Measurements from ENCODE around the gene GPRC6A. TPM values are rescaled to one million over a fixed set of nuclear protein-coding genes. Genes with fewer than 3 reads are reported as not detected.

GPRC6A gene
- not detected in 5 replicates for total RNA-seq (2022; extraction: Qiagen RNA extraction; ENCODE audit: low read depth)

GRCh38 chr6:116828983-116829382, at the start of gene GPRC6A:
TSS of gene GPRC6A (minus strand) at chr6:116829083. CDS start at chr6:116829013, 70 bp downstream.

GRCh38 chr6:116876635-116877611, 48.0 kb upstream of the GPRC6A start, which contains the start of gene RFX6:
TSS of gene RFX6 (plus strand) at chr6:116877242. CDS start at chr6:116877276, 34 bp downstream.

DNA sequence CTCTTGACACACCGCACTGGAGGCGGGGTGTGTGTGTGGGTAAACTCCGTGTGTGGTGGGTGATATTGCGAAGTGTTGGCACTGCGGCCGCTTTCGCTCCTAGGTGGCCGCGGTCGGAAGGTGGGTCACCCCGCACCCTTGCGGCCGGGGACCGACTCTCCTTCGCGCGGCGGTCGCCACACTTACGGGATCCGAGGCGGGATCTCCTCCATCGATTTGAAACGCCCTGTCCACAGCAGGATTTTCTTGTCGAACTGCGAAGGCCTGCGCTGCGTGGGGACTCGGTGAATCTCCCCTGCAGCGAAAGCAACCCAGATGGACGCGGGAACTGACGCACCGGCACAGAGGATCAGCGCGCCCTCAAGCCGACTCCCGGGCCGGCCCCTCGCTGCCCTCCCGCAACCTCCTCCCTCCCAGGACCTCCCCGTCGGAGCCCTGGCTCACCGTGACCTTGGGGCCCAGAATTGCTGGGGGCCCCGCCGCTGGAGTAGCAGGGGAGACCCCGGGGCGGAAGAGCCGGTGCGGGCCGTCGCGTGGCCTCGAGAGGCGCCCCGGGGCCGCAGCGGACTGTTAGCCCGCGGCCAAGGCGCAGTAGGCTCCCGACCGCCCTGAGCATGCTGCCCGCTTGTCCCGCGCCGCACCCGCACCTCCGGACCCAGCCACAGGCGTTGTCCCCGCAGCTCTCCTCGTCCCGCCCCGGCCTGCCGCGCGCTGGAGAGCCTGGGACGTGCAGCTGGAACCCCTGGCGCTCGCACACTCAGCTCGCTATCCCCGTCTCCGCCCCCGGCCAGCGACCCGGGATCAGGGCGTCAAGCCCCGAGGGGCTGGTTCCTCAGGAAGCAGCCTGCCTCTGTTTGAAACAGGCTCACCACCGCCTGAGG, 63.7 kb downstream of the GPRC6A start, which contains the start of gene FAM162B:
FAM162B (minus strand) TSS at position 759 of the 881 bp plus-strand sequence; CDS start at position 616, 143 bp downstream.

Other genes with a start within 250 kb of the GPRC6A start
- gene RSPH4A, start 212.6 kb downstream of the GPRC6A start, total RNA-seq (2022; extraction: Qiagen RNA extraction; ENCODE audit: low read depth) = 0.15 to 0.39 TPM (median 0.18 TPM) in 5 replicates
- 4.2 to 7.9 TPM (median 7.0 TPM) in 5 replicates for gene ZUP1, start 160.3 kb downstream of the GPRC6A start, total RNA-seq (2022; extraction: Qiagen RNA extraction; ENCODE audit: low read depth)
- 0.42 to 1.9 TPM (median 1.5 TPM) in 5 replicates for gene KPNA5, start 147.9 kb downstream of the GPRC6A start, total RNA-seq (2022; extraction: Qiagen RNA extraction; ENCODE audit: low read depth)
- gene FAM162B, start 63.4 kb downstream of the GPRC6A start, total RNA-seq (2022; extraction: Qiagen RNA extraction; ENCODE audit: low read depth) = 0.15 to 0.22 TPM in 2 of 5 replicates, not detected in the others
- gene RFX6, start 48.2 kb upstream of the GPRC6A start, total RNA-seq (2022; extraction: Qiagen RNA extraction; ENCODE audit: low read depth) = not detected in 5 replicates